GM12874 (cell line): ENCODE data around the gene FAR1.

ENCODE experiments used
- TF ChIP-seq, protein P1 (sequence below): IDR thresholded peaks from 2 replicates; pipeline ENCODE4 v1.5.1; 2011; ENCODE audit warnings: low read depth, mild to moderate bottlenecking, control low read depth, low read length, moderate library complexity; ENCODE audit not compliant: insufficient read depth

Gene FAR1

GRCh38 chr11:13667245-13667644 is 1.2 kb upstream of the FAR1 start:
- TF ChIP-seq, protein P1, sequence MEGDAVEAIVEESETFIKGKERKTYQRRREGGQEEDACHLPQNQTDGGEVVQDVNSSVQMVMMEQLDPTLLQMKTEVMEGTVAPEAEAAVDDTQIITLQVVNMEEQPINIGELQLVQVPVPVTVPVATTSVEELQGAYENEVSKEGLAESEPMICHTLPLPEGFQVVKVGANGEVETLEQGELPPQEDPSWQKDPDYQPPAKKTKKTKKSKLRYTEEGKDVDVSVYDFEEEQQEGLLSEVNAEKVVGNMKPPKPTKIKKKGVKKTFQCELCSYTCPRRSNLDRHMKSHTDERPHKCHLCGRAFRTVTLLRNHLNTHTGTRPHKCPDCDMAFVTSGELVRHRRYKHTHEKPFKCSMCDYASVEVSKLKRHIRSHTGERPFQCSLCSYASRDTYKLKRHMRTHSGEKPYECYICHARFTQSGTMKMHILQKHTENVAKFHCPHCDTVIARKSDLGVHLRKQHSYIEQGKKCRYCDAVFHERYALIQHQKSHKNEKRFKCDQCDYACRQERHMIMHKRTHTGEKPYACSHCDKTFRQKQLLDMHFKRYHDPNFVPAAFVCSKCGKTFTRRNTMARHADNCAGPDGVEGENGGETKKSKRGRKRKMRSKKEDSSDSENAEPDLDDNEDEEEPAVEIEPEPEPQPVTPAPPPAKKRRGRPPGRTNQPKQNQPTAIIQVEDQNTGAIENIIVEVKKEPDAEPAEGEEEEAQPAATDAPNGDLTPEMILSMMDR, result no peak

GRCh38 chr11:13667795-13668101 is 720 bp upstream of the FAR1 start:
- TF ChIP-seq, protein P1, result no peak

GRCh38 chr11:13668957-13669521 is 571 bp downstream of the FAR1 start:
- TF ChIP-seq, protein P1, result no peak

GRCh38 chr11:13669544-13670488 is 1.3 kb downstream of the FAR1 start:
- TF ChIP-seq, protein P1, result no peak

- TF ChIP-seq, protein P1, result no peak
Observed at GRCh38 chr11:13672576-13673210, 4.2 kb downstream of the FAR1 start.

- TF ChIP-seq, protein P1, result no peak
Observed at GRCh38 chr11:13674799-13675509, 6.5 kb downstream of the FAR1 start.

- TF ChIP-seq, protein P1, result no peak
Observed at GRCh38 chr11:13676576-13676975, 8.1 kb downstream of the FAR1 start.
